SH-SY5Y (cell line): ENCODE measurements around the gene PHKB.

ENCODE experiments used
- GATA2 ChIP-seq: IDR thresholded peaks from 2 replicates; pipeline ENCODE4 v1.6.1; 2011; ENCODE audit warnings: mild to moderate bottlenecking, low read depth, low read length
- GATA3 ChIP-seq: IDR thresholded peaks from 2 replicates; pipeline ENCODE4 v1.6.1; 2011; ENCODE audit warnings: low read depth, mild to moderate bottlenecking, low read length, moderate library complexity

DNA sequence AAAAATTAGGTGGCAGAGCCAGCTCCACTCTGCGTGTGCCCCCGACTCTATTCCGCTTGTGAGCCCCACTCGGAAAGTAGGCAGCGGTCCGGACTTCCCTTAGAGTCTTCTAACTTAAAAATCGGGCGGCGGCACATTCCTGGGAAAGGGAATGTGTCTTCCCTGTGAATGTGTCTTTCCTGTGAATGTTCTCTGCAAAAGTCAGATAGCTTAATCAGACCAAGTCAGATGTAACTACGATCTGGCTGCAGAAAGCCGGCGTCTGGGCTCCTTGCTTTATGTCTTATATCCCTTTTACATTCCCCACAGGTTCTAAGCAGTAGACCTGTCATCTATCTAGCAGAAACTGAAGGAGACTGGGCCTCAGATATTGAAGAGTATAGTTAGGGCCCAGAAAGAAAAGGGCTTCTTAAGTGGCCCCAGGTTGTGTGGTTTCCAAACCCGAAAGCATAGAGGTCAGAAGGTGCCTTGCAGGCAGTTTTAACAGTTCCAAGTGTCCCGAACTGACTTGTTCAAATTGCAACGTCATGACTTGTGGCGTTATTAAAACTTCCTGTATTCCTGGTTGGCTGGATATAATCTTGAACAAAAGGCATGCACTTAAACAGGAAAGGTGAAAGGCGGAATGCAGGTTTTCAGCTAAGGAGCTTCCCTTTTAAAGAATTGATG lies 601 bp downstream of the PHKB start:
- TF ChIP-seq GATA2, result no peak
- no peak for TF ChIP-seq GATA3
